Peyer's patch (tissue), 4 donors: ENCODE results near the gene ZFP92. TPM values are rescaled to one million over a fixed set of nuclear protein-coding genes. Genes with fewer than 3 reads are reported as not detected.

ENCODE experiments used
- DNase-seq, 3 donors: peaks; one replicate each; pipeline ENCODE4 v3.0.0-alpha.2; 2017 to 2019
- H3K27ac ChIP-seq, 4 donors: fragments of 200-600 bp; sonication (generic); one replicate each; pipeline ENCODE4 v1.5.1; 2016 to 2019
- H3K27me3 ChIP-seq, 2 donors: fragments of 200-600 bp; sonication (generic); one replicate each; pipeline ENCODE4 v1.5.1; 2019
- H3K36me3 ChIP-seq, 3 donors: fragments of 200-600 bp; sonication (generic); one replicate each; pipeline ENCODE4 v1.5.1; 2016 to 2019
- H3K4me1 ChIP-seq, 4 donors: fragments of 200-600 bp; sonication (generic); one replicate each; pipeline ENCODE4 v1.5.1; 2016 to 2019
- H3K4me3 ChIP-seq, 4 donors: fragments of 200-600 bp; sonication (generic); 1 replicate in 3 of 4; 2 replicates in 1 of 4; pipeline ENCODE4 v1.5.1; 2016 to 2019; ENCODE audit warnings: mild to moderate bottlenecking in 1 of 4
- H3K9me3 ChIP-seq, 4 donors: fragments of 200-600 bp; sonication (generic); one replicate each; pipeline ENCODE4 v1.5.1; 2016 to 2019; ENCODE audit warnings: mild to moderate bottlenecking in 1 of 4
- POLR2A ChIP-seq, 2 donors: fragments of 450-650 bp; IDR thresholded peaks; one replicate each; pipeline ENCODE4 v1.5.1; 2017; ENCODE audit warnings: antibody characterized with exemption in 2 of 2, mild to moderate bottlenecking in 2 of 2, moderate library complexity in 2 of 2
- total RNA-seq, 4 donors: library from RNA; depleted of rRNA; stranded (reverse); fragments of >200 nt; gene quantifications; one replicate each; pipeline ENCODE4 v1.1.0, GENCODE V29; 2016
- TF ChIP-seq, protein P1 (sequence below), 6 experiments: fragments of 450-650 bp in 4 of 6; fragments of 200-600 bp in 2 of 6; sonication (generic) in 1 of 6; IDR thresholded peaks; one replicate each; pipeline ENCODE4 v1.5.1; 2017 to 2019; ENCODE audit warnings: antibody characterized with exemption in 6 of 6, mild to moderate bottlenecking in 3 of 6, moderate library complexity in 1 of 6

The ZFP92 gene
- total RNA-seq, 4 donors from 2014 or later = 0.19 to 2.3 (median 0.81) TPM

- Histone ChIP-seq H3K4me3 (no peak overlapping the region), H3K9me3 (no peaks in the 10 kb centered on the region), H3K36me3 (no peaks in the 10 kb centered on the region), H3K4me1 (no peaks in the 10 kb centered on the region), H3K27me3 (no peaks in the 10 kb centered on the region), H3K27ac (no peak overlapping the region)
- peak in 1 of 3 donors; percentile 7 for DNase-seq
- TF ChIP-seq, protein P1, sequence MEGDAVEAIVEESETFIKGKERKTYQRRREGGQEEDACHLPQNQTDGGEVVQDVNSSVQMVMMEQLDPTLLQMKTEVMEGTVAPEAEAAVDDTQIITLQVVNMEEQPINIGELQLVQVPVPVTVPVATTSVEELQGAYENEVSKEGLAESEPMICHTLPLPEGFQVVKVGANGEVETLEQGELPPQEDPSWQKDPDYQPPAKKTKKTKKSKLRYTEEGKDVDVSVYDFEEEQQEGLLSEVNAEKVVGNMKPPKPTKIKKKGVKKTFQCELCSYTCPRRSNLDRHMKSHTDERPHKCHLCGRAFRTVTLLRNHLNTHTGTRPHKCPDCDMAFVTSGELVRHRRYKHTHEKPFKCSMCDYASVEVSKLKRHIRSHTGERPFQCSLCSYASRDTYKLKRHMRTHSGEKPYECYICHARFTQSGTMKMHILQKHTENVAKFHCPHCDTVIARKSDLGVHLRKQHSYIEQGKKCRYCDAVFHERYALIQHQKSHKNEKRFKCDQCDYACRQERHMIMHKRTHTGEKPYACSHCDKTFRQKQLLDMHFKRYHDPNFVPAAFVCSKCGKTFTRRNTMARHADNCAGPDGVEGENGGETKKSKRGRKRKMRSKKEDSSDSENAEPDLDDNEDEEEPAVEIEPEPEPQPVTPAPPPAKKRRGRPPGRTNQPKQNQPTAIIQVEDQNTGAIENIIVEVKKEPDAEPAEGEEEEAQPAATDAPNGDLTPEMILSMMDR (IDR thresholded peaks at IDR 0.05) = no peak
- TF ChIP-seq POLR2A (IDR thresholded peaks at IDR 0.05) = no peak
Measured at GRCh38 chrX:153370293-153371055, 40.8 kb upstream of the ZFP92 start.

DNA sequence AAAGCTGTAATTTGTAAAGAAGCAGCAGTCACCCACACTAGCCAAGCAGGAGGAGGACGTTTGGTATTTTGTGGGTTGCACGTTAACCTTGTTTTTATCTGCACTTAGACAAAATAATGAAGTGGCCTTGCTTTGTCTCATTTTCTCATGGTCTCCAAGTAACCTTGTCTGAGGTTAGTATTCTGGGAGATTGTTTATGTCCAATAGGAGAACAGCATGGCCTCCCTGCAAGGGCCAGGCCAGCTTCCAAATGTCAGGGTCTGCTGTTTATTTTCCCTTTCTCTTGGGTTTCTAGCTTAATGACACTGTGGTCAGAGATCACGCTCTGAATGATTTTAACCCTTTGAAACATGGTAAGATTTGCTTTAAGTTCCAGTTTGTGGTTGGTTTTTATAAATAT, 40.0 kb upstream of the ZFP92 start:
- H3K27me3 ChIP-seq = no peaks in the 10 kb centered on the region
- H3K4me1 ChIP-seq = no peaks in the 10 kb centered on the region
- no peaks in the 10 kb centered on the region for H3K9me3 ChIP-seq
- H3K27ac ChIP-seq = no peak overlapping the region
- peak in 1 of 3 donors; percentile 1 for DNase-seq
- no peaks in the 10 kb centered on the region for H3K36me3 ChIP-seq
- H3K4me3 ChIP-seq = no peak overlapping the region
- TF ChIP-seq, protein P1 (IDR thresholded peaks at IDR 0.05) = no peak
- TF ChIP-seq POLR2A (IDR thresholded peaks at IDR 0.05) = no peak

- H3K27ac ChIP-seq = no peak overlapping the region
- no peak for TF ChIP-seq POLR2A (IDR thresholded peaks at IDR 0.05)
- TF ChIP-seq, protein P1 (IDR thresholded peaks at IDR 0.05) = no peak
- DNase-seq = no peak
- H3K4me3 ChIP-seq = no peak overlapping the region
- H3K27me3 ChIP-seq = no peaks in the 10 kb centered on the region
- no peaks in the 10 kb centered on the region for H3K36me3 ChIP-seq
- H3K9me3 ChIP-seq = no peaks in the 10 kb centered on the region
- H3K4me1 ChIP-seq = no peaks in the 10 kb centered on the region
Measured at GRCh38 chrX:153372949-153373348, 38.3 kb upstream of the ZFP92 start.

DNA sequence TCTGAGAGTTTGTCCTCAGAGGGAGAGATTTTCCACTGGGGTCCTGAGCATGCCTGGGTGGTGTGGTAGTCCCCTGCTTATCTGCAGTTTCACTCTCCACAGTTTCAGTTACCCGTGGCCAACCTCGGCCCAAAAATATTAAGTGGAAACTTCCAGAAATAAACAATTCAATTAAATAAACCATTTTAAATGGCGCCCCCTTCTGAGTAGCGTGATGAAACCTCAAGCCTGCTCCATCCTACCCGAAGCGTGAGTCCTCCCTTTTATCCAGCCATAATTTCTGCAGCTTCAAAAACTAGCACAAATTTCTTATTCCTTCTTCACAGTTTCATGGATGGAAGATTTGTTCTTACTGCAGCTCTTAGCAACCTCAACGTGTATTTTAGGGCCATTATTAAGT, 36.8 kb upstream of the ZFP92 start:
- Histone ChIP-seq H3K9me3 (no peaks in the 10 kb centered on the region), H3K27ac (no peak overlapping the region), H3K36me3 (no peaks in the 10 kb centered on the region), H3K4me3 (no peak overlapping the region), H3K27me3 (no peaks in the 10 kb centered on the region), H3K4me1 (no peaks in the 10 kb centered on the region)
- DNase-seq = peak in 1 of 3 donors; percentile 6
- TF ChIP-seq, protein P1 (IDR thresholded peaks at IDR 0.05) = no peak
- TF ChIP-seq POLR2A (IDR thresholded peaks at IDR 0.05) = no peak

DNA sequence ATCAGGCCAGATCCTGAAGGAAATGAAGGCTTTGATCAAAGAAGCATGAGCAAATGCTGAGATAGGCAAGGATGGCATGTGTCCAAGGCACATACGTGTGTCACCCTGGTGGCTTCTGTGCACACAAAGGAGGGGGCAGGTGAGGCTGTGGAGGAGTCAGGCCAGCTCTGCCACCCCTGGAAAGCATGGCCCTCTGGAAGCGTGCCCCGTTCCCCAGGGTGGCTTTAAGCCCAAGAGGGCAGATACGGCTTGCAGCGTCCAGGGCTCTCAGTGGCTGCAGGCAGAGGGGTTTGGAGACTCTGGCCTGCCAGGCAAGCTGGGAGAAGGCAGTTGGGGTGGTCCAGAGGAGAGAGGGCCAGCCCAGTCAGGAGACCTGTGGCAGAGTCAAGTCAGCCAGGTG, 35.7 kb upstream of the ZFP92 start:
- no peaks in the 10 kb centered on the region for H3K36me3 ChIP-seq
- no peaks in the 10 kb centered on the region for H3K27me3 ChIP-seq
- peak in 1 of 3 donors; percentile 4 for DNase-seq
- H3K4me3 ChIP-seq = no peak overlapping the region
- TF ChIP-seq, protein P1 (IDR thresholded peaks at IDR 0.05) = no peak
- TF ChIP-seq POLR2A (IDR thresholded peaks at IDR 0.05) = no peak
- no peak overlapping the region for H3K27ac ChIP-seq
- no peaks in the 10 kb centered on the region for H3K9me3 ChIP-seq
- no peaks in the 10 kb centered on the region for H3K4me1 ChIP-seq
